ENCODE results near the gene SCGN. TPM values are rescaled to one million over a fixed set of nuclear protein-coding genes. Genes with fewer than 3 reads are reported as not detected.

SCGN gene
- total RNA-seq, 4 donors from 2014 or later = not detected

GRCh38 chr6:25637960-25638434 is 14.0 kb upstream of the SCGN start:
- TF ChIP-seq POLR2A (IDR thresholded peaks at IDR 0.05) = no peak
- no peak for TF ChIP-seq CTCF (IDR thresholded peaks at IDR 0.05)
- Histone ChIP-seq H3K27me3 (peaks cover 0 to 28% (median 0%) of the 10 kb centered on the region in 4 donors), H3K9me3 (no peaks in the 10 kb centered on the region), H3K27ac (no peak overlapping the region), H3K36me3 (no peaks in the 10 kb centered on the region), H3K4me1 (no peaks in the 10 kb centered on the region), H3K4me3 (no peak overlapping the region)
- intact Hi-C loops (cut with DNase I) = no loop called here
- no peak for DNase-seq
- 52 to 61% methylated on average over 4 of the region's 4 CpGs for WGBS, 2 donors

GRCh38 chr6:25639653-25640052 is 12.4 kb upstream of the SCGN start:
- Histone ChIP-seq H3K4me1 (no peaks in the 10 kb centered on the region), H3K27me3 (peaks cover 0 to 38% (median 0%) of the 10 kb centered on the region in 4 donors), H3K36me3 (no peaks in the 10 kb centered on the region), H3K9me3 (no peaks in the 10 kb centered on the region), H3K4me3 (no peak overlapping the region), H3K27ac (no peak overlapping the region)
- TF ChIP-seq CTCF (IDR thresholded peaks at IDR 0.05) (no peak), POLR2A (IDR thresholded peaks at IDR 0.05) (no peak)
- WGBS, 2 donors = 82 to 87% methylated on average over 4 of the region's 4 CpGs
- intact Hi-C loops (cut with DNase I) = no loop called here
- no peak for DNase-seq

GRCh38 chr6:25640446-25640845 is 11.6 kb upstream of the SCGN start:
- Histone ChIP-seq H3K36me3 (no peaks in the 10 kb centered on the region), H3K27me3 (peaks cover 0 to 33% (median 0%) of the 10 kb centered on the region in 4 donors), H3K27ac (no peak overlapping the region), H3K4me1 (no peaks in the 10 kb centered on the region), H3K9me3 (no peaks in the 10 kb centered on the region), H3K4me3 (no peak overlapping the region)
- intact Hi-C loops (cut with DNase I) = no loop called here
- 69 to 74% methylated on average over 3 to 5 of the region's 5 CpGs for WGBS, 2 donors
- no peak for DNase-seq
- no peak for TF ChIP-seq POLR2A (IDR thresholded peaks at IDR 0.05)
- no peak for TF ChIP-seq CTCF (IDR thresholded peaks at IDR 0.05)

GRCh38 chr6:25640891-25641290 is 11.1 kb upstream of the SCGN start:
- DNase-seq = no peak
- WGBS, 2 donors = 78 to 80% methylated on average over 4 of the region's 4 CpGs
- H3K36me3 ChIP-seq = no peaks in the 10 kb centered on the region
- H3K9me3 ChIP-seq = no peaks in the 10 kb centered on the region
- TF ChIP-seq CTCF (IDR thresholded peaks at IDR 0.05) = no peak
- no peak for TF ChIP-seq POLR2A (IDR thresholded peaks at IDR 0.05)
- intact Hi-C loops (cut with DNase I) = no loop called here
- peaks cover 0 to 33% (median 0%) of the 10 kb centered on the region in 4 donors for H3K27me3 ChIP-seq
- no peak overlapping the region for H3K4me3 ChIP-seq
- no peaks in the 10 kb centered on the region for H3K4me1 ChIP-seq
- H3K27ac ChIP-seq = no peak overlapping the region

DNA sequence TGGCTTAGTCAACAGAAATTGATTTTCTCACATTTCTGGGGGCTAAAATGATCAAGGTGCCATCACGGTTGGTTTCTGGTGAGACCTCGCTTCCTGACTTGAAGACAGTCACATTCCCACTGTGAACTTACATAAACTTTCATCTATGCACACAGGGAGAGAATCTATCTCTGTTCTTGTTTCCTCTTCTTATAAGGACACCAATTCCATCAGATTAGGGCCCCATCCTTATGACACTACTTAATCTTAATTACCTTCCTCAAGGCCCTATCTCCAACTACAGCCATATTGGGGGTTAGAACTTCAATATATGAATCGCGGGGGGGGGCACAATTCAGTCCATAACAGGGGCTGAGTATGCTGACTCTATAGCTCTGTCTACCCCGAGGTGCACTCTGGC is 10.6 kb upstream of the SCGN start:
- Histone ChIP-seq H3K4me3 (no peak overlapping the region), H3K9me3 (no peaks in the 10 kb centered on the region), H3K27me3 (peaks cover 0 to 33% (median 0%) of the 10 kb centered on the region in 4 donors), H3K4me1 (no peaks in the 10 kb centered on the region), H3K36me3 (no peaks in the 10 kb centered on the region), H3K27ac (no peak overlapping the region)
- TF ChIP-seq POLR2A (IDR thresholded peaks at IDR 0.05) (no peak), CTCF (IDR thresholded peaks at IDR 0.05) (no peak)
- DNase-seq = no peak
- intact Hi-C loops (cut with DNase I) = no loop called here
- whole genome bisulfite sequencing, 2 donors = 63 to 68% methylated on average over 5 of the region's 5 CpGs

All from esophagus squamous epithelium (tissue), 5 donors.